B cell (primary cell): ENCODE data around the gene MGME1. TPM values are rescaled to one million over a fixed set of nuclear protein-coding genes. Genes with fewer than 3 reads are reported as not detected.
A peak's percentile ranks its signal among the peaks of the same experiment; 100 is the strongest.

Experiments used
- ATAC-seq: fragments of 200-7000 bp; cut with Tn5 transposase; one replicate; pipeline ENCODE4 v1.10.0; 2021; ENCODE audit warnings: low read depth, mild to moderate bottlenecking, moderate number of reproducible peaks, moderate library complexity
- CTCF ChIA-PET: fragments of 350-600 bp; sonication (Branson Sonifier 250); formaldehyde crosslinking; loops from one replicate; lab custom pipeline; 2021; ENCODE audit warnings: antibody characterized with exemption, inconsistent platforms; lab: Charles Lee
- POLR2A ChIA-PET: fragments of 350-600 bp; sonication (Branson Sonifier 250); formaldehyde crosslinking; loops from one replicate; lab custom pipeline; 2021; ENCODE audit warnings: antibody characterized with exemption; lab: Charles Lee
- DNase-seq: peaks from one replicate; pipeline ENCODE4 v3.0.0; 2013
- H2AFZ ChIP-seq: 2 replicates; pipeline ENCODE4 v1.6.1; 2012; ENCODE audit warnings: mild to moderate bottlenecking, low read depth, low read length; ENCODE audit not compliant: insufficient read depth, poor library complexity, severe bottlenecking
- H3K27ac ChIP-seq, 2 donors: 1 replicate in 1 of 2; 2 replicates in 1 of 2; pipeline ENCODE4 v1.5.1; 2012 to 2013; ENCODE audit warnings: low read length in 2 of 2, mild to moderate bottlenecking in 2 of 2, moderate library complexity in 1 of 2
- H3K27me3 ChIP-seq, 4 experiments: fragments of 200-600 bp in 1 of 4; sonication (generic) in 1 of 4; replicated peaks in 1 of 4; 1 replicate in 2 of 4; 2 replicates in 2 of 4; pipeline versions ENCODE4 v1.6.1 to v1.7.0; 2013 to 2016; ENCODE audit warnings: low read length in 3 of 4, mild to moderate bottlenecking in 2 of 4, mixed read lengths in 1 of 4, moderate library complexity in 1 of 4; ENCODE audit not compliant: insufficient read depth in 4 of 4, control insufficient read depth in 3 of 4; ENCODE audit errors: control extremely low read depth in 1 of 4
- H3K36me3 ChIP-seq, 2 experiments: replicated peaks in 1 of 2; 1 replicate in 1 of 2; 2 replicates in 1 of 2; pipeline versions ENCODE4 v1.6.1 to v1.7.1; 2013; ENCODE audit warnings: low read length in 1 of 2; ENCODE audit not compliant: insufficient read depth in 2 of 2, control insufficient read depth in 1 of 2; ENCODE audit errors: control extremely low read depth in 1 of 2, extremely low read depth in 1 of 2
- H3K4me1 ChIP-seq, 2 donors: fragments of 200-600 bp in 1 of 2; sonication (generic) in 1 of 2; 1 replicate in 1 of 2; 2 replicates in 1 of 2; pipeline versions ENCODE4 v1.5.1 to v1.6.1; 2013 to 2017; ENCODE audit warnings: low read length in 2 of 2; ENCODE audit not compliant: control insufficient read depth in 2 of 2, insufficient read depth in 2 of 2
- H3K4me2 ChIP-seq: replicated peaks from 2 replicates; pipeline ENCODE3; 2012; ENCODE audit warnings: mild to moderate bottlenecking, low read depth, low read length; ENCODE audit not compliant: poor library complexity, severe bottlenecking
- H3K4me3 ChIP-seq, 5 experiments: fragments of 200-600 bp in 1 of 5; sonication (generic) in 1 of 5; 1 replicate in 3 of 5; 2 replicates in 2 of 5; pipeline versions ENCODE4 v1.5.1 to v1.7.0; 2011 to 2016; ENCODE audit warnings: low read length in 4 of 5, mild to moderate bottlenecking in 4 of 5, low read depth in 2 of 5, control low read depth in 1 of 5, moderate library complexity in 1 of 5; ENCODE audit not compliant: insufficient read depth in 1 of 5; ENCODE audit errors: control extremely low read depth in 1 of 5, extremely low read depth in 1 of 5
- H3K79me2 ChIP-seq: fragments of 200-600 bp; sonication (generic); one replicate; pipeline ENCODE4 v1.6.0; 2016; ENCODE audit warnings: low read length; ENCODE audit not compliant: control insufficient read depth, insufficient read depth
- H3K9ac ChIP-seq: fragments of 200-600 bp; sonication (generic); 2 replicates; pipeline ENCODE4 v1.6.1; 2017; ENCODE audit warnings: mild to moderate bottlenecking, low read length, moderate library complexity
- H3K9me3 ChIP-seq, 3 donors: one replicate each; pipeline versions ENCODE4 v1.6.1 to v1.7.1; 2013; ENCODE audit warnings: low read length in 2 of 3; ENCODE audit not compliant: control insufficient read depth in 2 of 3, insufficient read depth in 1 of 3; ENCODE audit errors: control extremely low read depth in 1 of 3
- H4K20me1 ChIP-seq: 2 replicates; pipeline ENCODE4 v1.6.0; 2012; ENCODE audit warnings: mild to moderate bottlenecking, low read length; ENCODE audit not compliant: insufficient read depth, control insufficient read depth, poor library complexity, severe bottlenecking
- H3K27ac Mint-ChIP-seq: one replicate; pipeline ENCODE4 v1.8.0; 2021; ENCODE audit warnings: mixed read lengths
- H3K27me3 Mint-ChIP-seq: one replicate; pipeline ENCODE4 v1.8.0; 2021; ENCODE audit warnings: mixed read lengths
- H3K4me1 Mint-ChIP-seq: one replicate; pipeline ENCODE4 v1.8.0; 2021; ENCODE audit warnings: mixed read lengths
- H3K4me3 Mint-ChIP-seq: one replicate; pipeline ENCODE4 v1.8.0; 2021; ENCODE audit warnings: mixed read lengths
- H3K9me3 Mint-ChIP-seq: one replicate; pipeline ENCODE4 v1.8.0; 2022; ENCODE audit warnings: mixed read lengths; ENCODE audit not compliant: insufficient read depth
- EZH2 ChIP-seq: IDR thresholded peaks from 2 replicates; pipeline ENCODE4 v1.6.1; 2012; ENCODE audit warnings: borderline replicate concordance, low read depth, mild to moderate bottlenecking, moderate library complexity, low read length; ENCODE audit not compliant: insufficient read depth, poor library complexity, severe bottlenecking
- WGBS: methylation state at CpG from one replicate; pipeline ENCODE4 v1.1.5; 2013; ENCODE audit warnings: missing lambda C conversion rate; ENCODE audit not compliant: insufficient coverage; 5-methylcytosine and 5-hydroxymethylcytosine counted together
- intact Hi-C: fragments of 100-400 bp; cut with micrococcal nuclease; formaldehyde crosslinking; loops from one replicate; pipeline ENCODE4 v1.10.0; 2022
- polyA plus RNA-seq: library from polyadenylated mRNA; depleted of rRNA; stranded (reverse); fragments of >200 nt; gene quantifications from 2 replicates; pipeline ENCODE4 v1.2.3, GENCODE V29; 2012
- total RNA-seq, 2 donors: library from RNA; stranded (reverse); fragments of 120-200 nt in 1 of 2; gene quantifications; 1 replicate in 1 of 2; 2 replicates in 1 of 2; pipeline versions ENCODE4 v1.2.3 to v1.2.4, GENCODE V29; 2013 to 2022
- TF ChIP-seq, protein P1 (sequence below): fragments of 200-600 bp; IDR thresholded peaks from one replicate; pipeline ENCODE4 v1.8.0; 2022; ENCODE audit warnings: antibody characterized with exemption, mild to moderate bottlenecking

MGME1 gene
- total and polyA plus RNA-seq, 2 donors (not counting 1 experiment from before 2014, with no cell fraction given) = 29.8 to 33.2 TPM

DNA sequence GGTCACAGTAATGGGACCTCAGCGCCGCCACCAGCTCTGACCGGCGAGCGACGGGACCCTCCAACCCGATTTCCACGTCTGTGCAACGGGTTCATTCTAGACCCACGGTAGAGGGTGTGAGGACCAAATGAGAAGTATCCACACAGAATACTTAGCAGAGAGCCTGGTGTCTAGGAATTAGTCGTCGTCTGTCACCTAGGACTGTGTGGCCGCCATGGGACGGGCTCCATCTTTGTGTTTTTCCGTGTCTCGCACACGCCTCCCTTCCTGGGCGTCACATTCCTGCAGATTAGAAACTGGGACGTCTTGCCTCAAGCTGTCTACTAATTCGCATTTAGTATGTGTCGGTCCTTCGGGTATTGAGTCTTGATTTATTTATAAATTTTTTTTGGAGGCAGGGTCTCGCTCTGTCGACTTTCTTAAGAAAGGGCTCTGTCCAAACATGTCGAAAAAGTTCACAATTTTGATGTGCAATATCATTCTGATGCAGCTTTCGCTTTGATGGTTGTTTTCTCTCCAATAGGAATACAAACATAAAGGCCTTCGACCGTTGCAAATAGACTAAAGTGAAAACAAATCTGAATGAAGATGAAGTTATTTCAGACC is 563 bp downstream of the MGME1 start:
- Histone ChIP-seq H2AFZ (peak overlapping the region; percentile 90), H3K4me3 (peak overlapping the region; percentile 76 to 99 (median 97))

More for the DNA sequence above, 563 bp downstream of the MGME1 start:
- Mint-ChIP-seq H3K4me1 (peaks cover 75% of the 10 kb centered on the region), H3K27me3 (no peaks in the 10 kb centered on the region), H3K4me3 (peak overlapping the region; percentile 96), H3K9me3 (no peaks in the 10 kb centered on the region), H3K27ac (peak overlapping the region; percentile 98)
- Histone ChIP-seq H3K4me2 (peak overlapping the region; percentile 80), H3K9ac (peak overlapping the region; percentile 93), H3K36me3 (peaks cover 0 to 4% of the 10 kb centered on the region in 2 experiments), H3K27me3 (no peaks in the 10 kb centered on the region), H3K27ac (peak overlapping the region; percentile 96 to 97), H3K4me1 (peaks cover 58 to 60% of the 10 kb centered on the region in 2 donors), H4K20me1 (no peaks in the 10 kb centered on the region), H3K9me3 (no peaks in the 10 kb centered on the region), H3K79me2 (peaks cover 85% of the 10 kb centered on the region)
- TF ChIP-seq, protein P1, sequence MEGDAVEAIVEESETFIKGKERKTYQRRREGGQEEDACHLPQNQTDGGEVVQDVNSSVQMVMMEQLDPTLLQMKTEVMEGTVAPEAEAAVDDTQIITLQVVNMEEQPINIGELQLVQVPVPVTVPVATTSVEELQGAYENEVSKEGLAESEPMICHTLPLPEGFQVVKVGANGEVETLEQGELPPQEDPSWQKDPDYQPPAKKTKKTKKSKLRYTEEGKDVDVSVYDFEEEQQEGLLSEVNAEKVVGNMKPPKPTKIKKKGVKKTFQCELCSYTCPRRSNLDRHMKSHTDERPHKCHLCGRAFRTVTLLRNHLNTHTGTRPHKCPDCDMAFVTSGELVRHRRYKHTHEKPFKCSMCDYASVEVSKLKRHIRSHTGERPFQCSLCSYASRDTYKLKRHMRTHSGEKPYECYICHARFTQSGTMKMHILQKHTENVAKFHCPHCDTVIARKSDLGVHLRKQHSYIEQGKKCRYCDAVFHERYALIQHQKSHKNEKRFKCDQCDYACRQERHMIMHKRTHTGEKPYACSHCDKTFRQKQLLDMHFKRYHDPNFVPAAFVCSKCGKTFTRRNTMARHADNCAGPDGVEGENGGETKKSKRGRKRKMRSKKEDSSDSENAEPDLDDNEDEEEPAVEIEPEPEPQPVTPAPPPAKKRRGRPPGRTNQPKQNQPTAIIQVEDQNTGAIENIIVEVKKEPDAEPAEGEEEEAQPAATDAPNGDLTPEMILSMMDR = no peak
- no peak for TF ChIP-seq EZH2
- intact Hi-C loops = loop anchor here (1.0 to 10.0 kb wide), 12 partner anchors 26 to 1948 kb away; partner anchors contain the start of genes DZANK1, KAT14, PET117 and POLR3F
- 0% methylated on average over 21 of the region's 28 CpGs for WGBS
- DNase-seq (no peak), ATAC-seq (peak; percentile 1)
- POLR2A ChIA-PET = interaction anchor here (0.6 to 2.4 kb wide), 5 partner anchors 28 to 538 kb away, joined by 3 to 8 read pairs (median 5); partner anchors contain the start of genes RRBP1 and SEC23B
- CTCF ChIA-PET = interaction anchor here (5.0 to 7.5 kb wide), 4 partner anchors 12 to 287 kb away, joined by 29 to 54 read pairs (median 38); partner anchors contain the start of gene RRBP1
